Liver (tissue), 9 donors: ENCODE results near the gene TMEM51. TPM values are rescaled to one million over a fixed set of nuclear protein-coding genes. Genes with fewer than 3 reads are reported as not detected.

Experiments
- DNase-seq: peaks from one replicate; pipeline ENCODE4 v3.0.0-alpha.2; 2017; ENCODE audit warnings: low spot score
- H3K27ac ChIP-seq, 2 donors: one replicate each; pipeline ENCODE4 v1.7.0; 2013; ENCODE audit warnings: inconsistent platforms in 2 of 2, low read length in 2 of 2, control low read depth in 1 of 2, low read depth in 1 of 2, mild to moderate bottlenecking in 1 of 2
- H3K27me3 ChIP-seq, 4 donors: one replicate each; pipeline versions ENCODE4 v1.6.1 to v1.7.0; 2013; ENCODE audit warnings: low read length in 3 of 4, inconsistent platforms in 1 of 4, mild to moderate bottlenecking in 1 of 4, moderate library complexity in 1 of 4; ENCODE audit not compliant: control insufficient read depth in 4 of 4, insufficient read depth in 4 of 4
- H3K36me3 ChIP-seq, 4 donors: one replicate each; pipeline versions ENCODE4 v1.6.1 to v1.7.0; 2013; ENCODE audit warnings: low read length in 3 of 4, mild to moderate bottlenecking in 3 of 4, low read depth in 1 of 4, moderate library complexity in 1 of 4; ENCODE audit not compliant: control insufficient read depth in 4 of 4, insufficient read depth in 3 of 4
- H3K4me1 ChIP-seq, 4 donors: one replicate each; pipeline versions ENCODE4 v1.6.1 to v1.7.0; 2013; ENCODE audit warnings: low read length in 3 of 4, mild to moderate bottlenecking in 3 of 4, moderate library complexity in 1 of 4; ENCODE audit not compliant: control insufficient read depth in 4 of 4, insufficient read depth in 4 of 4
- H3K4me3 ChIP-seq, 3 donors: one replicate each; pipeline versions ENCODE4 v1.6.1 to v1.7.0; 2013; ENCODE audit warnings: low read length in 3 of 3, control low read depth in 1 of 3, low read depth in 1 of 3, mild to moderate bottlenecking in 1 of 3
- H3K9ac ChIP-seq, 2 donors: one replicate each; pipeline ENCODE4 v1.7.0; 2013; ENCODE audit warnings: low read length in 2 of 2, mild to moderate bottlenecking in 2 of 2, moderate library complexity in 2 of 2, control low read depth in 1 of 2, low read depth in 1 of 2
- H3K9me3 ChIP-seq, 4 donors: one replicate each; pipeline versions ENCODE4 v1.6.1 to v1.7.0; 2013; ENCODE audit warnings: low read length in 3 of 4; ENCODE audit not compliant: control insufficient read depth in 4 of 4
- ATF3 ChIP-seq: IDR thresholded peaks from 2 replicates; pipeline ENCODE4 v1.6.1; 2016; ENCODE audit warnings: antibody characterized with exemption
- CTCF ChIP-seq: fragments of 150-350 bp; IDR thresholded peaks from 2 replicates; pipeline ENCODE4 v1.5.1; 2017; ENCODE audit warnings: improper control_type of control experiment, low read depth, low read length; ENCODE audit not compliant: missing input control
- FOXA2 ChIP-seq: IDR thresholded peaks from 2 replicates; pipeline ENCODE4 v1.6.1; 2016; ENCODE audit warnings: antibody characterized with exemption
- HNF4A ChIP-seq, 2 donors: conservative IDR thresholded peaks; 2 replicates each; pipeline ENCODE4 v1.6.1; 2016; ENCODE audit warnings: antibody characterized with exemption in 2 of 2, mild to moderate bottlenecking in 2 of 2
- HNF4G ChIP-seq: IDR thresholded peaks from 2 replicates; pipeline ENCODE4 v1.6.1; 2016; ENCODE audit warnings: antibody characterized with exemption
- JUND ChIP-seq, 2 donors: IDR thresholded peaks; 2 replicates each; pipeline ENCODE4 v1.6.1; 2016; ENCODE audit warnings: antibody characterized with exemption in 2 of 2
- MAX ChIP-seq: IDR thresholded peaks from 2 replicates; pipeline ENCODE4 v1.6.1; 2016; ENCODE audit warnings: antibody characterized with exemption
- NR2F2 ChIP-seq: IDR thresholded peaks from 2 replicates; pipeline ENCODE4 v1.6.1; 2016; ENCODE audit warnings: antibody characterized with exemption
- RAD21 ChIP-seq, 2 donors: IDR thresholded peaks; 2 replicates each; pipeline ENCODE4 v1.6.1; 2016; ENCODE audit warnings: antibody characterized with exemption in 2 of 2, mild to moderate bottlenecking in 2 of 2
- RXRA ChIP-seq, 2 donors: IDR thresholded peaks; 2 replicates each; pipeline ENCODE4 v1.6.1; 2017 to 2018; ENCODE audit warnings: antibody characterized with exemption in 2 of 2, mild to moderate bottlenecking in 1 of 2
- SP1 ChIP-seq: IDR thresholded peaks from 2 replicates; pipeline ENCODE4 v1.6.1; 2018; ENCODE audit warnings: antibody characterized with exemption, mild to moderate bottlenecking
- YY1 ChIP-seq: IDR thresholded peaks from 2 replicates; pipeline ENCODE4 v1.6.1; 2016; ENCODE audit warnings: antibody characterized with exemption, mild to moderate bottlenecking
- ZBTB33 ChIP-seq: IDR thresholded peaks from 2 replicates; pipeline ENCODE4 v1.6.1; 2016; ENCODE audit warnings: antibody characterized with exemption
- WGBS: extraction: QIAGEN DNeasy Blood & Tissue Kit; methylation state at CpG from one replicate; pipeline ENCODE4 v1.1.7; 2013; 5-methylcytosine and 5-hydroxymethylcytosine counted together
- polyA plus RNA-seq, 2 donors: library from polyadenylated mRNA; stranded (reverse) in 1 of 2; unstranded in 1 of 2; fragments of 200-250 nt in 1 of 2; fragments of >200 nt in 1 of 2; fragmentation: Nextera tagmentation in 1 of 2; extraction: Ambion mirVana in 1 of 2; gene quantifications; one replicate each; pipeline versions ENCODE4 v1.2.1 to v1.2.3, GENCODE V29; 2013 to 2015
- total RNA-seq, 2 donors: library from RNA; depleted of rRNA; stranded (reverse); fragments of >200 nt; gene quantifications; one replicate each; pipeline ENCODE4 v1.2.3, GENCODE V29; 2014
- TF ChIP-seq, protein P1 (sequence below): IDR thresholded peaks from 2 replicates; pipeline ENCODE4 v1.6.1; 2016; ENCODE audit warnings: antibody characterized with exemption, mild to moderate bottlenecking
- donor health status: healthy.
- donor health status: healthy.
- donor health status: healthy.
- donor health status: healthy.
- donor health status: healthy.

Gene TMEM51
- total and polyA plus RNA-seq, 4 donors = 1.3 to 2.7 (median 1.9) TPM

GRCh38 chr1:15141935-15142539 is 11.5 kb upstream of the TMEM51 start:
- 66% methylated on average over 6 of the region's 6 CpGs for WGBS
- no peak for DNase-seq

GRCh38 chr1:15145327-15145726 is 8.2 kb upstream of the TMEM51 start:
- Histone ChIP-seq H3K4me3 (no peak overlapping the region), H3K27ac (no peak overlapping the region), H3K9me3 (no peaks in the 10 kb centered on the region), H3K36me3 (no peaks in the 10 kb centered on the region), H3K9ac (no peak overlapping the region), H3K4me1 (peaks cover 0 to 5% (median 0%) of the 10 kb centered on the region in 4 donors), H3K27me3 (peaks cover 0 to 1% (median 0%) of the 10 kb centered on the region in 4 donors)
- 33% methylated on average over 2 of the region's 2 CpGs for WGBS
- DNase-seq = no peak
- TF ChIP-seq NR2F2 (no peak), JUND (IDR thresholded peaks at IDR 0.05) (no peak), RXRA (IDR thresholded peaks at IDR 0.05) (peak in 1 of 2 donors; percentile 11), RAD21 (IDR thresholded peaks at IDR 0.05) (no peak), HNF4A (conservative IDR thresholded peaks at IDR 0.05) (peak in 1 of 2 donors; percentile 27), ZBTB33 (no peak), FOXA2 (no peak), CTCF (no peak), MAX (no peak)

More at GRCh38 chr1:15141935-15142539, 11.5 kb upstream of the TMEM51 start:
- no peak overlapping the region for H3K4me3 ChIP-seq
- H3K9me3 ChIP-seq = no peaks in the 10 kb centered on the region
- H3K27me3 ChIP-seq = peaks cover 0 to 3% (median 0%) of the 10 kb centered on the region in 4 donors
- TF ChIP-seq, protein P1, sequence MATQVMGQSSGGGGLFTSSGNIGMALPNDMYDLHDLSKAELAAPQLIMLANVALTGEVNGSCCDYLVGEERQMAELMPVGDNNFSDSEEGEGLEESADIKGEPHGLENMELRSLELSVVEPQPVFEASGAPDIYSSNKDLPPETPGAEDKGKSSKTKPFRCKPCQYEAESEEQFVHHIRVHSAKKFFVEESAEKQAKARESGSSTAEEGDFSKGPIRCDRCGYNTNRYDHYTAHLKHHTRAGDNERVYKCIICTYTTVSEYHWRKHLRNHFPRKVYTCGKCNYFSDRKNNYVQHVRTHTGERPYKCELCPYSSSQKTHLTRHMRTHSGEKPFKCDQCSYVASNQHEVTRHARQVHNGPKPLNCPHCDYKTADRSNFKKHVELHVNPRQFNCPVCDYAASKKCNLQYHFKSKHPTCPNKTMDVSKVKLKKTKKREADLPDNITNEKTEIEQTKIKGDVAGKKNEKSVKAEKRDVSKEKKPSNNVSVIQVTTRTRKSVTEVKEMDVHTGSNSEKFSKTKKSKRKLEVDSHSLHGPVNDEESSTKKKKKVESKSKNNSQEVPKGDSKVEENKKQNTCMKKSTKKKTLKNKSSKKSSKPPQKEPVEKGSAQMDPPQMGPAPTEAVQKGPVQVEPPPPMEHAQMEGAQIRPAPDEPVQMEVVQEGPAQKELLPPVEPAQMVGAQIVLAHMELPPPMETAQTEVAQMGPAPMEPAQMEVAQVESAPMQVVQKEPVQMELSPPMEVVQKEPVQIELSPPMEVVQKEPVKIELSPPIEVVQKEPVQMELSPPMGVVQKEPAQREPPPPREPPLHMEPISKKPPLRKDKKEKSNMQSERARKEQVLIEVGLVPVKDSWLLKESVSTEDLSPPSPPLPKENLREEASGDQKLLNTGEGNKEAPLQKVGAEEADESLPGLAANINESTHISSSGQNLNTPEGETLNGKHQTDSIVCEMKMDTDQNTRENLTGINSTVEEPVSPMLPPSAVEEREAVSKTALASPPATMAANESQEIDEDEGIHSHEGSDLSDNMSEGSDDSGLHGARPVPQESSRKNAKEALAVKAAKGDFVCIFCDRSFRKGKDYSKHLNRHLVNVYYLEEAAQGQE = no peak
- TF ChIP-seq RXRA (IDR thresholded peaks at IDR 0.05) (no peak), YY1 (no peak), SP1 (no peak), ATF3 (no peak), ZBTB33 (no peak), HNF4G (no peak), HNF4A (conservative IDR thresholded peaks at IDR 0.05) (no peak), FOXA2 (no peak)
- peaks cover 0 to 4% (median 0%) of the 10 kb centered on the region in 4 donors for H3K4me1 ChIP-seq
- no peak overlapping the region for H3K9ac ChIP-seq
- H3K36me3 ChIP-seq = no peaks in the 10 kb centered on the region
- H3K27ac ChIP-seq = no peak overlapping the region
